AG04450 (cell line): Measurements from ENCODE around the gene EXOC2. TPM values are rescaled to one million over a fixed set of nuclear protein-coding genes. Genes with fewer than 3 reads are reported as not detected.

Experiments
- CTCF ChIA-PET: fragments of 300-600, 350-600 bp; formaldehyde crosslinking; extraction: SDS; loops from one replicate; lab custom pipeline; 2022; ENCODE audit warnings: antibody characterized with exemption, inconsistent platforms; lab: Charles Lee
- POLR2A ChIA-PET: fragments of 350-600 bp; formaldehyde crosslinking; extraction: SDS; loops from one replicate; lab custom pipeline; 2021; ENCODE audit warnings: antibody characterized with exemption, inconsistent platforms; lab: Yijun Ruan, JAX
- DNase-seq: peaks from one replicate; pipeline ENCODE4 v3.0.0-alpha.2; 2011; ENCODE audit warnings: low read depth, low spot score
- H3K27ac ChIP-seq: one replicate; pipeline ENCODE4 v1.5.1; 2012; ENCODE audit warnings: low read depth, low read length, control low read depth
- H3K27me3 ChIP-seq: one replicate; pipeline ENCODE4 v1.6.0; 2012; ENCODE audit warnings: low read length; ENCODE audit not compliant: control insufficient read depth, insufficient read depth
- H3K4me3 ChIP-seq: 2 replicates; pipeline ENCODE4 v1.5.1; 2011; ENCODE audit warnings: mild to moderate bottlenecking, low read depth, low read length, control low read depth
- H3K9me3 ChIP-seq: 2 replicates; pipeline ENCODE4 v1.5.1; 2012; ENCODE audit warnings: low read length; ENCODE audit not compliant: control insufficient read depth, insufficient read depth
- polyA plus RNA-seq: library from polyadenylated mRNA; depleted of rRNA; stranded (reverse); fragments of >200 nt; gene quantifications from 2 replicates; pipeline ENCODE4 v1.2.3, GENCODE V29; 2011
- TF ChIP-seq, protein P1 (sequence below): IDR thresholded peaks from 2 replicates; pipeline ENCODE4 v1.5.1; 2011; ENCODE audit warnings: low read depth, low read length, control low read depth, inconsistent platforms

EXOC2 gene
- polyA plus RNA-seq, 1 experiment = 33.4 TPM

DNA sequence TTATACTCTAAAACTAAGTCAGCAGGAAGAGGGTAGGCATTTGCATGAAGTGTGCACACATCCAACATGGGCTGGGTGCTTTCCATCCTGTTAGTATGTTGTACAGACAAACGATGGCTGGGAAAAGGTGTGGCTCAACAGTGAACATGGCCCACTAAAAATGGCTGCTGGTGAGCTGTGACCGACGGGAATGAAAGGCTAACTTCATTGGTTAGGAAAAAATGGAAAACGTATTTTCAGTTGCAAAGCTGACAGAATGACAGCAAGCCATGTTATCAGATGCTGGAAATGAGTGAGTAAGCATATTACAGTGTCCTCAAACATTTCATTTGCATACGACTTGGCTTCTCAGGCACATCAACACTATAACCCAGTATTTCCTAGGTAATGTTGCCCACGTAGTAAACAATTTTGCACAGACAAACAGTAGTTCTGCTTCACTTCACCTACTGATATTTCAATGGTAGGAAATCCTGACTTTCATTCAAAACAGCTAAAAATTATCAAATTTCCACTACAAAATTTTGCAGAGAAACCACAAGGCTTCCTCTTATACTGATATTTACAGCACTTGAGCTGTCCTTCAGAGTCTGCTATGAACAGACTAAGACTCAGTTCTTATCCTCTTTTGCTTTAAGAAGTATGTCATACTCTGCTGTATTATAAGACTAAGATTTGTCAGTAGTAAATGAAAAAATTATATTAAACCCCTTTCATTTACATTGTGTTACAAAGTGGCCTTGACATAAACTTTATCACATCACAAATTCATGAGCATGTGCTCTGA, 202.5 kb downstream of the EXOC2 start:
- ChIA-PET POLR2A (no interaction called here), CTCF (no interaction called here)
- TF ChIP-seq, protein P1, sequence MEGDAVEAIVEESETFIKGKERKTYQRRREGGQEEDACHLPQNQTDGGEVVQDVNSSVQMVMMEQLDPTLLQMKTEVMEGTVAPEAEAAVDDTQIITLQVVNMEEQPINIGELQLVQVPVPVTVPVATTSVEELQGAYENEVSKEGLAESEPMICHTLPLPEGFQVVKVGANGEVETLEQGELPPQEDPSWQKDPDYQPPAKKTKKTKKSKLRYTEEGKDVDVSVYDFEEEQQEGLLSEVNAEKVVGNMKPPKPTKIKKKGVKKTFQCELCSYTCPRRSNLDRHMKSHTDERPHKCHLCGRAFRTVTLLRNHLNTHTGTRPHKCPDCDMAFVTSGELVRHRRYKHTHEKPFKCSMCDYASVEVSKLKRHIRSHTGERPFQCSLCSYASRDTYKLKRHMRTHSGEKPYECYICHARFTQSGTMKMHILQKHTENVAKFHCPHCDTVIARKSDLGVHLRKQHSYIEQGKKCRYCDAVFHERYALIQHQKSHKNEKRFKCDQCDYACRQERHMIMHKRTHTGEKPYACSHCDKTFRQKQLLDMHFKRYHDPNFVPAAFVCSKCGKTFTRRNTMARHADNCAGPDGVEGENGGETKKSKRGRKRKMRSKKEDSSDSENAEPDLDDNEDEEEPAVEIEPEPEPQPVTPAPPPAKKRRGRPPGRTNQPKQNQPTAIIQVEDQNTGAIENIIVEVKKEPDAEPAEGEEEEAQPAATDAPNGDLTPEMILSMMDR = no peak
- no peaks in the 10 kb centered on the region; the same call in 1 of the 2 replicates for H3K9me3 ChIP-seq
- no peak overlapping the region for H3K4me3 ChIP-seq
- H3K27me3 ChIP-seq = no peaks in the 10 kb centered on the region
- DNase-seq = no peak
- H3K27ac ChIP-seq = no peak overlapping the region

DNA sequence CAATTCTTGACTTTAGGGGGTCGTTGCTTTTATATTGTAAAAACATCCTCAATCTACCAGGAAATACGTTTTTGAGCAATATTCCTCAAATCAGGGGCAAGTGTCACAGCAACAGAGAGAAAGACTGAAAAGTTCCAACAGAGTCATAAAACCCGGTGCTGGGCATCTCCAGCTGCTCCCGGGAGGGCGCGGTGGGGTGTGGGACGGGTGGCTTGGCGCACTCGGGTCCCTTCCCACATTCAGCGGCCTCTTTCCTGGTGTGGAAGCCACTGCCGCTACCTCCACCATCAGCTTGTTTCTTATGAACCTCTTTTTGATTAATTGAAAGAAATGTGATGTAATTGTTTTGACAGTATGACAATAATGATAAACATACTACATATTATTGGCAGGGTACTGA, 203.2 kb downstream of the EXOC2 start:
- no peak overlapping the region for H3K4me3 ChIP-seq
- CTCF ChIA-PET = no interaction called here
- TF ChIP-seq, protein P1 = no peak

DNA sequence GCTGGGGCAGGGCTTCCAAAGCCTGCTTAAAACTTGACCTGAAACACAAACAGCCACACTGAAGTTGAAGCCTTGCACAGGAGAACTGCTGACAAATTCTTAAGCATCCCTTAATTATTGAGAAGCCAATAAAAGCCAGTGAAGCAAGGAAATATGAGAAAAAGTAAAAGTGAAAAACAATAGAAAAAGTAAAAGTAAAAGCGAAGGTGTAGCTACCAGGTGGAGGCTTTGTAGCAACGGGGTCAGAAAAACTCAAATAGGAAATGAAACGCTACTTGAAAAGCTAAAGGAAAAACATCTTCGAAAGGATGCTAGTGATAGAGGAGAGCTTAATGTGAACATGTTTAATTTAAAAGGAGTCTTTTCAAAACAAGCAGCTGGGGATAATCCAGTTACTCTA, 203.9 kb downstream of the EXOC2 start:
- Histone ChIP-seq H3K27me3 (no peaks in the 10 kb centered on the region), H3K9me3 (no peaks in the 10 kb centered on the region; the same call in 1 of the 2 replicates), H3K4me3 (no peak overlapping the region), H3K27ac (no peak overlapping the region)
- no peak for DNase-seq
- CTCF ChIA-PET = no interaction called here
- POLR2A ChIA-PET = interaction anchor here (0.6 kb wide), 1 partner anchor 322 kb away, joined by 7 read pairs; no protein-coding TSS in a partner anchor
- TF ChIP-seq, protein P1 = no peak

More for the DNA sequence above, 203.2 kb downstream of the EXOC2 start:
- DNase-seq = no peak
- Histone ChIP-seq H3K9me3 (no peaks in the 10 kb centered on the region; the same call in 1 of the 2 replicates), H3K27me3 (no peaks in the 10 kb centered on the region), H3K27ac (no peak overlapping the region)
- POLR2A ChIA-PET = interaction anchor here (0.6 kb wide), 1 partner anchor 322 kb away, joined by 7 read pairs; no protein-coding TSS in a partner anchor

DNA sequence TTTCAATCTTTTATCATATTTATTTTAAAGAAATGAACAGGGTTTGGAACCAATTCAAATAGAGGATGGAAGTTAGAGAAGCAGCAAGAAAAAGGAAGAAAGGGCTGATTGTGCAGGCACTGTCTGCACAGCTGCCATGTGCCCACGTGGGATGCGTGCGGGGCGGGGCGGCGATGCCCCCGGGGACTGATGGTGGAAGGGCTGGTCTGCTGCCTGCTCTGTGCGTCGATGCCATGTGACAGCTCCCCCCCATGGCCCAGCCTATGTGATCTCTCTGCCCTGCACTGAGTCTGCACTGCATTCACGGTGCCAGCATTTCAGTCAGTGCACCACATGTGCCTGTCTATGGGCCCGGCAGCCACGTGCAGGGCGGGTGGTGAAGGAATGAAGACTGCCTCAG, 205.0 kb downstream of the EXOC2 start:
- ChIA-PET CTCF (no interaction called here), POLR2A (no interaction called here)
- TF ChIP-seq, protein P1 = no peak
- Histone ChIP-seq H3K4me3 (no peak overlapping the region), H3K9me3 (no peaks in the 10 kb centered on the region; the same call in 1 of the 2 replicates), H3K27me3 (no peaks in the 10 kb centered on the region), H3K27ac (no peak overlapping the region)
- DNase-seq = no peak

- H3K4me3 ChIP-seq = no peak overlapping the region
- no peaks in the 10 kb centered on the region; the same call in 1 of the 2 replicates for H3K9me3 ChIP-seq
- POLR2A ChIA-PET = no interaction called here
- CTCF ChIA-PET = no interaction called here
- DNase-seq = no peak
- no peak overlapping the region for H3K27ac ChIP-seq
- H3K27me3 ChIP-seq = no peaks in the 10 kb centered on the region
- TF ChIP-seq, protein P1 = no peak
These were observed 207.2 kb downstream of the EXOC2 start for GRCh38 chr6:485655-486170.
